Endothelial cell of umbilical vein (primary cell): ENCODE results near the gene DPF3.

Experiments
- CTCF ChIP-seq, 2 donors: IDR thresholded peaks; 1 replicate in 1 of 2; 2 replicates in 1 of 2; pipeline ENCODE4 v1.5.1; 2011; ENCODE audit warnings: low read length in 2 of 2, mild to moderate bottlenecking in 2 of 2, moderate library complexity in 2 of 2, control low read depth in 1 of 2, inconsistent platforms in 1 of 2, low read depth in 1 of 2; ENCODE audit not compliant: insufficient read depth in 1 of 2; ENCODE audit errors: extremely low read depth in 1 of 2
- EZH2 ChIP-seq: IDR thresholded peaks from 2 replicates; pipeline ENCODE4 v1.6.1; 2012; ENCODE audit warnings: borderline replicate concordance, low read depth, mild to moderate bottlenecking, moderate library complexity, low read length, inconsistent platforms; ENCODE audit not compliant: severe bottlenecking
- GATA2 ChIP-seq: IDR thresholded peaks from 2 replicates; pipeline ENCODE4 v1.7.0; 2011; ENCODE audit warnings: low read depth, mild to moderate bottlenecking, moderate library complexity, mixed read lengths, low read length; ENCODE audit not compliant: insufficient read length, insufficient read depth
- JUN ChIP-seq: IDR thresholded peaks from 2 replicates; pipeline ENCODE4 v1.6.1; 2011; ENCODE audit warnings: borderline replicate concordance, low read depth; ENCODE audit not compliant: insufficient read length, insufficient read depth
- POLR2A ChIP-seq: IDR thresholded peaks from 2 replicates; pipeline ENCODE4 v1.6.1; 2012; ENCODE audit warnings: low read depth, mild to moderate bottlenecking, control low read depth, low read length
- POLR2AphosphoS5 ChIP-seq: IDR thresholded peaks from 2 replicates; pipeline ENCODE4 v1.6.1; 2012; ENCODE audit warnings: low read depth, mild to moderate bottlenecking, control low read depth, low read length, moderate library complexity; ENCODE audit not compliant: insufficient read depth

GRCh38 chr14:72756967-72757366 lies 136.9 kb downstream of the DPF3 start:
- TF ChIP-seq EZH2 (no peak), GATA2 (no peak), POLR2AphosphoS5 (no peak), CTCF (IDR thresholded peaks at IDR 0.05; ENCODE audit: extremely low read depth in 1 of 2, insufficient read depth in 1 of 2, low read depth in 1 of 2, low read length in 2 of 2) (no peak), POLR2A (no peak), JUN (no peak)
